ENCODE data around the gene GTF3C2. TPM values are rescaled to one million over a fixed set of nuclear protein-coding genes. Genes with fewer than 3 reads are reported as not detected.

The GTF3C2 gene
- total RNA-seq, 4 donors from 2014 or later = 55.7 to 79.2 (median 63.6) TPM

GRCh38 chr2:27363933-27364332 is 7.4 kb upstream of the GTF3C2 start:
- 60% methylated on average over 2 of the region's 2 CpGs; no CpG with 5 or more reads in 1 of the 2 donors for WGBS, 2 donors (ENCODE audit: low coverage in 1 of 2)
- TF ChIP-seq POLR2A (IDR thresholded peaks at IDR 0.05) (no peak), EP300 (IDR thresholded peaks at IDR 0.05; ENCODE audit: low read depth) (no peak), CTCF (IDR thresholded peaks at IDR 0.05) (no peak), POLR2AphosphoS5 (IDR thresholded peaks at IDR 0.05) (no peak)
- Histone ChIP-seq H3K4me3 (no peak overlapping the region), H3K27ac (no peak overlapping the region), H3K36me3 (peaks cover 0 to 40% (median 20%) of the 10 kb centered on the region in 4 donors), H3K27me3 (no peaks in the 10 kb centered on the region), H3K9me3 (no peaks in the 10 kb centered on the region), H3K4me1 (peaks cover 2 to 6% (median 5%) of the 10 kb centered on the region in 4 donors)
- intact Hi-C loops (cut with DNase I; ENCODE audit: low total_unique reads) = no loop called here
- no peak for DNase-seq
- in situ Hi-C loops (cut with MboI; ENCODE audit: low pct_ligation_motif_present in 1 of 4, low pct_unique_long_range_greater_than_20kb in 1 of 4, low sequenced_read_pairs in 3 of 4) = no loop called here

GRCh38 chr2:27362678-27363420 is 6.3 kb upstream of the GTF3C2 start:
- DNase-seq = no peak
- peaks cover 0 to 39% (median 16%) of the 10 kb centered on the region in 4 donors for H3K36me3 ChIP-seq
- TF ChIP-seq POLR2AphosphoS5 (IDR thresholded peaks at IDR 0.05) (no peak), CTCF (IDR thresholded peaks at IDR 0.05) (no peak), EP300 (IDR thresholded peaks at IDR 0.05; ENCODE audit: low read depth) (no peak), POLR2A (IDR thresholded peaks at IDR 0.05) (no peak)
- no peaks in the 10 kb centered on the region for H3K27me3 ChIP-seq
- in situ Hi-C loops (cut with MboI; ENCODE audit: low pct_ligation_motif_present in 1 of 4, low pct_unique_long_range_greater_than_20kb in 1 of 4, low sequenced_read_pairs in 3 of 4) (no loop called here), intact Hi-C loops (cut with DNase I; ENCODE audit: low total_unique reads) (no loop called here)
- H3K4me1 ChIP-seq = peaks cover 0 to 7% (median 4%) of the 10 kb centered on the region in 4 donors
- H3K27ac ChIP-seq = no peak overlapping the region
- no peaks in the 10 kb centered on the region for H3K9me3 ChIP-seq
- no peak overlapping the region for H3K4me3 ChIP-seq
- WGBS, 2 donors (ENCODE audit: low coverage in 1 of 2) = 90 to 100% methylated on average over 1 to 4 of the region's 4 CpGs

DNA sequence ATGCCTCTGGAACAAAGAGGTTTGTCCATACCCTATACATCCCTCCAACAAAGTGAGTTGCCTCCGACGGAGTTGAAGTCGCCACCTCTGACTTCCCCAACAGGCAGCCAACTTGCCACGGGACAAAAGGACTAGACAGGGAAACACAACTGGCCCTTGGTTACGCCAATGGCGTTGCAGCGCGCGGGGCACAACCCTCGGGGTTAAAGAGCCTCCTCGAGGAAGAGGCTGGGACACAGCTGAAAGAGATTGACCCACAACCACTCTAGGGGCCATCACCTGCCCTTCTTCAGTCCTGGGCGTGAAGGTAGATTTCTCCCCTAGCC is 545 bp downstream of the GTF3C2 start:
- peak; percentile 75 for DNase-seq
- in situ Hi-C loops (cut with MboI; ENCODE audit: low pct_ligation_motif_present in 1 of 4, low pct_unique_long_range_greater_than_20kb in 1 of 4, low sequenced_read_pairs in 3 of 4) = no loop called here

DNA sequence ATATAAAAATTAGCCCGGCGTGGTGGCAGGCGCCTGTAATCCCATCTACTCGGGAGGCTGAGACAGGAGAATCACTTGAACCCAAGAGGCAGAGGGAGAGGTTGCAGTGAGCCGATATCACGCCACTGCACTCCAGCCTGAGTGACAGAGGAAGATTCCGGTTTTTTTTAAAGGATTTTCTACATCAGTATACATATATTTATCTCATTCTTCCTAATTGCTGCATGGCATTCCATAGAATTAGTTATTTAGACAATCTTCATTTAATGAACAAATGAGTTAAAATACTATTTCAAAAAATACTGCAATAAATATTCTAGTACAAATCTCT is 2.0 kb downstream of the GTF3C2 start:
- no peak for DNase-seq
- intact Hi-C loops (cut with DNase I; ENCODE audit: low total_unique reads) = no loop called here

More for the DNA sequence above, 545 bp downstream of the GTF3C2 start:
- Histone ChIP-seq H3K4me3 (peak overlapping the region; percentile 58 to 85 (median 76)), H3K4me1 (peaks cover 14 to 49% (median 35%) of the 10 kb centered on the region in 4 donors), H3K9me3 (no peaks in the 10 kb centered on the region), H3K36me3 (no peaks in the 10 kb centered on the region), H3K27me3 (no peaks in the 10 kb centered on the region), H3K27ac (peak overlapping the region; percentile 89 to 96 (median 90))
- intact Hi-C loops (cut with DNase I; ENCODE audit: low total_unique reads) = no loop called here
- 0% methylated on average over 3 to 12 of the region's 12 CpGs for WGBS, 2 donors (ENCODE audit: low coverage in 1 of 2)
- no peak for TF ChIP-seq EP300 (IDR thresholded peaks at IDR 0.05; ENCODE audit: low read depth)

More for the DNA sequence above, 2.0 kb downstream of the GTF3C2 start:
- H3K9me3 ChIP-seq = no peaks in the 10 kb centered on the region
- H3K4me1 ChIP-seq = peaks cover 14 to 49% (median 35%) of the 10 kb centered on the region in 4 donors
- TF ChIP-seq CTCF (IDR thresholded peaks at IDR 0.05) = no peak
- no peak for TF ChIP-seq POLR2AphosphoS5 (IDR thresholded peaks at IDR 0.05)
- no peak for TF ChIP-seq EP300 (IDR thresholded peaks at IDR 0.05; ENCODE audit: low read depth)
- no peak for TF ChIP-seq POLR2A (IDR thresholded peaks at IDR 0.05)
- 87 to 100% methylated on average over 3 to 7 of the region's 7 CpGs for WGBS, 2 donors (ENCODE audit: low coverage in 1 of 2)
- no peaks in the 10 kb centered on the region for H3K27me3 ChIP-seq
- H3K27ac ChIP-seq = peak overlapping the region in 3 of 4 donors; percentile 14 to 53 (median 50)
- in situ Hi-C loops (cut with MboI; ENCODE audit: low pct_ligation_motif_present in 1 of 4, low pct_unique_long_range_greater_than_20kb in 1 of 4, low sequenced_read_pairs in 3 of 4) = no loop called here
- no peak overlapping the region for H3K4me3 ChIP-seq
- H3K36me3 ChIP-seq = no peaks in the 10 kb centered on the region

All from transverse colon (tissue), 4 donors.